HCT116 (cell line): ENCODE results near the gene MOB2. TPM values are rescaled to one million over a fixed set of nuclear protein-coding genes. Genes with fewer than 3 reads are reported as not detected.

Experiments
- ATAC-seq: fragments of 200-7000 bp; cut with Tn5 transposase; 2 replicates; pipeline ENCODE4 v1.9.1; 2020; ENCODE audit warnings: mild to moderate bottlenecking, moderate library complexity
- BruUV-seq: library from RNA; stranded (reverse); fragments of 400-500 nt; replicated peaks from 2 replicates; lab custom pipeline; 2021; lab: Mats Ljungman, UMichigan
- CTCF ChIA-PET: fragments of 300-600 bp; sonication (Branson Sonifier 250); formaldehyde crosslinking; loops from one replicate; lab custom pipeline; 2021; ENCODE audit warnings: antibody characterized with exemption; lab: Charles Lee
- POLR2A ChIA-PET: fragments of 300-600, 350-600 bp; sonication (Branson Sonifier 250); formaldehyde crosslinking; loops from one replicate; lab custom pipeline; 2021; ENCODE audit warnings: antibody characterized with exemption; lab: Charles Lee
- RAD21 ChIA-PET, 2 experiments: fragments of 300-600 bp; sonication (Branson Sonifier 250); formaldehyde crosslinking; loops; one replicate each; lab custom pipeline; 2023; ENCODE audit warnings: low total read pairs in 2 of 2; ENCODE audit not compliant: uncharacterized antibody in 2 of 2, unreplicated experiment in 2 of 2, low non-redundant PET in 1 of 2; lab: Charles Lee
- DNase-seq: peaks from one replicate; pipeline ENCODE4 v3.0.0-alpha.2; 2010; ENCODE audit warnings: low read depth, low spot score
- H2AFZ ChIP-seq: fragments of 200-600 bp; shearing (Covaris generic), sonication (generic); 2 replicates; pipeline ENCODE4 v1.6.1; 2017; ENCODE audit warnings: low read depth, mixed run types, mixed read lengths, antibody characterized with exemption, low read length; ENCODE audit not compliant: poor library complexity, severe bottlenecking
- H3K27ac ChIP-seq: 2 replicates; pipeline ENCODE4 v1.5.1; 2012; ENCODE audit warnings: low read depth, low read length
- H3K27me3 ChIP-seq: fragments of 200-600 bp; sonication (generic); 2 replicates; pipeline ENCODE4 v1.6.1; 2016; ENCODE audit warnings: mixed run types, low read length, mixed read lengths; ENCODE audit not compliant: insufficient read depth
- H3K36me3 ChIP-seq, 2 experiments: fragments of 200-500 bp in 1 of 2; fragments of 200-600 bp in 1 of 2; sonication (Bioruptor generic) in 1 of 2; sonication (generic) in 1 of 2; 2 replicates each; pipeline versions ENCODE4 v1.5.1 to v1.6.1; 2014 to 2016; ENCODE audit warnings: low read length in 2 of 2, inconsistent platforms in 1 of 2, mixed read lengths in 1 of 2, mixed run types in 1 of 2; ENCODE audit not compliant: insufficient read depth in 2 of 2, control insufficient read depth in 1 of 2
- H3K4me1 ChIP-seq, 2 experiments: fragments of 200-600 bp in 1 of 2; sonication (generic) in 1 of 2; 2 replicates each; pipeline versions ENCODE4 v1.5.1 to v1.6.1; 2012 to 2017; ENCODE audit warnings: low read length in 2 of 2, inconsistent platforms in 1 of 2, mild to moderate bottlenecking in 1 of 2, mixed read lengths in 1 of 2, mixed run types in 1 of 2, moderate library complexity in 1 of 2; ENCODE audit not compliant: insufficient read depth in 2 of 2, control insufficient read depth in 1 of 2
- H3K4me2 ChIP-seq: fragments of 200-600 bp; sonication (generic); 2 replicates; pipeline ENCODE4 v1.6.1; 2017; ENCODE audit warnings: mixed run types, low read length, mixed read lengths
- H3K4me3 ChIP-seq, 2 experiments: fragments of 200-600 bp in 1 of 2; sonication (generic) in 1 of 2; replicated peaks in 1 of 2; 2 replicates each; pipeline ENCODE4 v1.5.1; 2011 to 2016; ENCODE audit warnings: low read length in 2 of 2, control low read depth in 1 of 2, low read depth in 1 of 2, mild to moderate bottlenecking in 1 of 2, mixed read lengths in 1 of 2, mixed run types in 1 of 2
- H3K79me2 ChIP-seq: fragments of 200-600 bp; sonication (generic); 2 replicates; pipeline ENCODE4 v1.6.1; 2017; ENCODE audit warnings: mild to moderate bottlenecking, mixed run types, low read length, moderate library complexity, mixed read lengths; ENCODE audit not compliant: insufficient read depth
- H3K9ac ChIP-seq: fragments of 200-600 bp; sonication (generic); 2 replicates; pipeline ENCODE4 v1.6.1; 2016; ENCODE audit warnings: low read length, mixed read lengths
- H3K9me2 ChIP-seq: fragments of 200-600 bp; sonication (generic), shearing (Covaris generic); 2 replicates; pipeline ENCODE4 v1.6.1; 2017; ENCODE audit warnings: mixed run types, mild to moderate bottlenecking, moderate library complexity; ENCODE audit not compliant: insufficient read depth
- H3K9me3 ChIP-seq, 2 experiments: fragments of 200-500 bp in 1 of 2; fragments of 200-600 bp in 1 of 2; sonication (Bioruptor generic) in 1 of 2; sonication (generic) in 1 of 2; 2 replicates each; pipeline ENCODE4 v1.6.1; 2014 to 2017; ENCODE audit warnings: low read length in 2 of 2, mixed read lengths in 2 of 2, inconsistent platforms in 1 of 2, low read depth in 1 of 2, mild to moderate bottlenecking in 1 of 2, mixed run types in 1 of 2, moderate library complexity in 1 of 2; ENCODE audit not compliant: control insufficient read depth in 1 of 2, insufficient read depth in 1 of 2
- H4K20me1 ChIP-seq: fragments of 200-600 bp; sonication (generic), shearing (Covaris generic); 2 replicates; pipeline ENCODE4 v1.6.1; 2017; ENCODE audit warnings: mixed run types, mild to moderate bottlenecking, moderate library complexity; ENCODE audit not compliant: insufficient read depth
- CEBPB ChIP-seq: IDR thresholded peaks from 2 replicates; pipeline ENCODE4 v1.6.1; 2012; ENCODE audit warnings: low read depth
- EGR1 ChIP-seq: IDR thresholded peaks from 2 replicates; pipeline ENCODE4 v1.6.1; 2012; ENCODE audit warnings: low read depth
- ELF1 ChIP-seq: IDR thresholded peaks from 2 replicates; pipeline ENCODE4 v1.6.1; 2012; ENCODE audit warnings: low read depth, borderline replicate concordance
- EZH2phosphoT487 ChIP-seq: fragments of 200-600 bp; IDR thresholded peaks from 2 replicates; pipeline ENCODE4 v1.6.1; 2018; ENCODE audit warnings: antibody characterized with exemption, borderline replicate concordance
- POLR2A ChIP-seq: IDR thresholded peaks from 2 replicates; pipeline ENCODE4 v1.7.0; 2011; ENCODE audit warnings: borderline replicate concordance; ENCODE audit not compliant: insufficient read depth, insufficient read length; ENCODE audit errors: extremely low read depth
- POLR2AphosphoS5 ChIP-seq: IDR thresholded peaks from 2 replicates; pipeline ENCODE4 v1.6.1; 2011; ENCODE audit warnings: mild to moderate bottlenecking, low read depth, low read length, moderate library complexity
- RAD21 ChIP-seq: IDR thresholded peaks from 2 replicates; pipeline ENCODE4 v1.6.1; 2012; ENCODE audit warnings: low read depth, mild to moderate bottlenecking
- SIN3A ChIP-seq: IDR thresholded peaks from 2 replicates; pipeline ENCODE4 v1.6.1; 2012; ENCODE audit warnings: low read depth
- YY1 ChIP-seq: IDR thresholded peaks from 2 replicates; pipeline ENCODE4 v1.6.1; 2011; ENCODE audit warnings: low read length, low read depth, moderate library complexity, mild to moderate bottlenecking; ENCODE audit not compliant: insufficient replicate concordance; ENCODE audit errors: extremely low read depth
- intact Hi-C: fragments of 100-400 bp; cut with micrococcal nuclease; formaldehyde crosslinking; loops from 2 replicates; pipeline ENCODE4 v1.10.0; 2022
- total RNA-seq: library from RNA; stranded (reverse); gene quantifications from one replicate; pipeline ENCODE4 v1.2.1, GENCODE V29; 2021; ENCODE audit not compliant: unreplicated experiment
- TF ChIP-seq, protein P1 (sequence below): IDR thresholded peaks from 2 replicates; pipeline ENCODE4 v1.6.1; 2012
- TF ChIP-seq, protein P2 (sequence below): IDR thresholded peaks from 2 replicates; pipeline ENCODE4 v1.6.1; 2011; ENCODE audit warnings: mild to moderate bottlenecking, low read length, moderate library complexity; ENCODE audit not compliant: insufficient replicate concordance; ENCODE audit errors: extremely low read depth

Gene MOB2
- total RNA-seq, 1 experiment from 2014 or later = 25.7 TPM

DNA sequence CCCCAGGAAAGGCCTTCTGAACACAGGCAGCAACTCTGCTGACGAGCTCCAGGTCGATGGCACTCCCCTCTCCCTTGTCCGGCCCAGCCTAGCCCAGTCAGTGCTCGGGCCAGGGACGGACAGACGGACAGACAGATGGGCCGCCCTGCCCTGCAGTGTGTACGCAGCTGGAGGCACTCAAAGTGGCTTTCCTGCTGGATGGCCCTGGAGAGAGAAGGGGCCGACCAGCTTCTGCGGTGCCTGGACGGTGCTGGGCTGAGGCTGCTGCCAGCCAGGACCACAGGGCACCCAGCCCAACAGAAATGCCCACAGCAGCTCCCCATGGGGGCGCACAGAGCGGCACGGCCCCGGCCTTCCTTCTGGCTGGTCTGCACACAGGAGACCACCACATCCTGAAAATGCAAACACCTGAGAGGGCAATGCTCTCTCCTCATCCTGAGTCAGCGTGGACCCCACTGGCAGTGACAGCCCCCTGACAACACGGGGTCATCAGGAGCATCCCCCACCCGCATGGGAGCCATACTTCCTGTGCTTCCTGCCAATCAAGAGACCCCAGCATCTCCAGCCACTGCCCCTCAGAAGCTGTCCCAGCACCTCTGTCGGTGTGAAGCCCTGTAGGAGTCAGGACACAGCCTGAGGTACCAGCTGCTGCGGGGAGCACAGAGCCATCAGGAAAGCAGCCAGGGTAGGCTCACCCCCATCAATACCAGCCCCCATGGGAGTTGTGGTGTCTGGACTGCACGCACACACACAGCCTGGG is 692 bp upstream of the MOB2 start:
- Histone ChIP-seq H3K9me3 (no peaks in the 10 kb centered on the region), H3K27me3 (no peaks in the 10 kb centered on the region), H3K79me2 (peaks cover 13% of the 10 kb centered on the region), H3K9me2 (no peaks in the 10 kb centered on the region), H3K36me3 (no peaks in the 10 kb centered on the region), H3K27ac (no peak overlapping the region), H3K9ac (no peak overlapping the region), H2AFZ (no peak overlapping the region), H3K4me2 (no peak overlapping the region), H3K4me1 (peaks cover 13% of the 10 kb centered on the region in 2 experiments; a peak in 2 of 4 replicates), H4K20me1 (no peaks in the 10 kb centered on the region), H3K4me3 (no peak overlapping the region)
- ATAC-seq (no peak), DNase-seq (no peak)
- ChIA-PET POLR2A (no interaction called here), CTCF (no interaction called here), RAD21 (no interaction called here)
- no TSS peak for BruUV-seq
- intact Hi-C loops = no loop called here
- TF ChIP-seq ELF1 (no peak), YY1 (no peak), CEBPB (no peak), EZH2phosphoT487 (no peak), RAD21 (no peak), SIN3A (no peak), EGR1 (no peak), POLR2A (no peak), POLR2AphosphoS5 (no peak)
- TF ChIP-seq, protein P1, sequence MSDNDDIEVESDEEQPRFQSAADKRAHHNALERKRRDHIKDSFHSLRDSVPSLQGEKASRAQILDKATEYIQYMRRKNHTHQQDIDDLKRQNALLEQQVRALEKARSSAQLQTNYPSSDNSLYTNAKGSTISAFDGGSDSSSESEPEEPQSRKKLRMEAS = no peak
- TF ChIP-seq, protein P2, sequence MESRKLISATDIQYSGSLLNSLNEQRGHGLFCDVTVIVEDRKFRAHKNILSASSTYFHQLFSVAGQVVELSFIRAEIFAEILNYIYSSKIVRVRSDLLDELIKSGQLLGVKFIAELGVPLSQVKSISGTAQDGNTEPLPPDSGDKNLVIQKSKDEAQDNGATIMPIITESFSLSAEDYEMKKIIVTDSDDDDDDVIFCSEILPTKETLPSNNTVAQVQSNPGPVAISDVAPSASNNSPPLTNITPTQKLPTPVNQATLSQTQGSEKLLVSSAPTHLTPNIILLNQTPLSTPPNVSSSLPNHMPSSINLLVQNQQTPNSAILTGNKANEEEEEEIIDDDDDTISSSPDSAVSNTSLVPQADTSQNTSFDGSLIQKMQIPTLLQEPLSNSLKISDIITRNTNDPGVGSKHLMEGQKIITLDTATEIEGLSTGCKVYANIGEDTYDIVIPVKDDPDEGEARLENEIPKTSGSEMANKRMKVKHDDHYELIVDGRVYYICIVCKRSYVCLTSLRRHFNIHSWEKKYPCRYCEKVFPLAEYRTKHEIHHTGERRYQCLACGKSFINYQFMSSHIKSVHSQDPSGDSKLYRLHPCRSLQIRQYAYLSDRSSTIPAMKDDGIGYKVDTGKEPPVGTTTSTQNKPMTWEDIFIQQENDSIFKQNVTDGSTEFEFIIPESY = no peak
